HepG2 (cell line): ENCODE data around the gene NAT10. TPM values are rescaled to one million over a fixed set of nuclear protein-coding genes. Genes with fewer than 3 reads are reported as not detected.

Source experiments
- ATAC-seq: fragments of 200-7000 bp; cut with Tn5 transposase; 3 replicates; pipeline ENCODE4 v1.9.1; 2020; ENCODE audit warnings: mild to moderate bottlenecking, moderate library complexity
- BruUV-seq: library from RNA; stranded (reverse); fragments of 400-500 nt; replicated peaks from 2 replicates; lab custom pipeline; 2021; lab: Mats Ljungman, UMichigan
- CTCF ChIA-PET: fragments of 300-600 bp; formaldehyde crosslinking; extraction: SDS; loops from one replicate; lab custom pipeline; 2021; ENCODE audit warnings: low total read pairs, inconsistent platforms, low intra/inter-chr PET ratio; lab: Yijun Ruan, JAX
- POLR2A ChIA-PET: fragments of 350-600 bp; sonication (Branson Sonifier 250); formaldehyde crosslinking; loops from one replicate; lab custom pipeline; 2020; ENCODE audit warnings: antibody characterized with exemption, inconsistent platforms; lab: Yijun Ruan, JAX
- DNase-seq: peaks from one replicate; pipeline ENCODE4 v3.0.0-alpha.2; 2015; ENCODE audit warnings: low spot score
- FAIRE-seq: peaks from 3 replicates; lab custom pipeline; 2011; peaks lifted over from hg19 to GRCh38; lab: Jason Lieb, UNC
- H2AFZ ChIP-seq: one replicate; pipeline ENCODE4 v1.6.1; 2011; ENCODE audit warnings: low read length, inconsistent platforms
- H3K27ac ChIP-seq: fragments of 300-600 bp; 3 replicates; pipeline ENCODE4 v1.8.0; 2011; ENCODE audit warnings: mixed run types, mild to moderate bottlenecking, mixed read lengths, low read length, inconsistent platforms; ENCODE audit not compliant: insufficient read depth; ENCODE audit errors: extremely low read length
- H3K27me3 ChIP-seq, 2 experiments: fragments of 200-600 bp in 1 of 2; 2 replicates in 1 of 2; 3 replicates in 1 of 2; pipeline versions ENCODE4 v1.6.0 to v1.8.0; 2011; ENCODE audit warnings: low read length in 2 of 2, mild to moderate bottlenecking in 2 of 2, moderate library complexity in 2 of 2, inconsistent platforms in 1 of 2; ENCODE audit not compliant: insufficient read depth in 2 of 2, control insufficient read depth in 1 of 2
- H3K36me3 ChIP-seq, 2 experiments: fragments of 200-600 bp in 1 of 2; replicated peaks in 1 of 2; 2 replicates in 1 of 2; 3 replicates in 1 of 2; pipeline versions ENCODE4 v1.5.1 to v1.8.0; 2011; ENCODE audit warnings: low read length in 2 of 2, inconsistent platforms in 1 of 2; ENCODE audit not compliant: insufficient read depth in 2 of 2, control insufficient read depth in 1 of 2
- H3K4me1 ChIP-seq: 2 replicates; pipeline ENCODE4 v1.5.1; 2012; ENCODE audit warnings: low read length, inconsistent platforms; ENCODE audit not compliant: insufficient read depth
- H3K4me2 ChIP-seq: 2 replicates; pipeline ENCODE4 v1.6.0; 2011; ENCODE audit warnings: low read depth, low read length, inconsistent platforms
- H3K4me3 ChIP-seq, 3 experiments: fragments of 200-600 bp in 1 of 3; sonication (generic), shearing (Covaris generic) in 1 of 3; replicated peaks in 1 of 3; 2 replicates each; pipeline ENCODE4 v1.5.1; 2011 to 2016; ENCODE audit warnings: low read length in 3 of 3, inconsistent platforms in 2 of 3, low read depth in 2 of 3, mild to moderate bottlenecking in 2 of 3, control low read depth in 1 of 3, mixed read lengths in 1 of 3; ENCODE audit not compliant: insufficient read depth in 1 of 3
- H3K79me2 ChIP-seq: one replicate; pipeline ENCODE4 v1.6.1; 2011; ENCODE audit warnings: low read length, inconsistent platforms; ENCODE audit not compliant: insufficient read depth
- H3K9ac ChIP-seq: 2 replicates; pipeline ENCODE4 v1.6.0; 2011; ENCODE audit warnings: mild to moderate bottlenecking, low read depth, low read length, inconsistent platforms; ENCODE audit not compliant: insufficient read depth
- H3K9me3 ChIP-seq: 2 replicates; pipeline ENCODE4 v1.5.1; 2012; ENCODE audit warnings: mild to moderate bottlenecking, low read length
- H4K20me1 ChIP-seq: 2 replicates; pipeline ENCODE4 v1.6.0; 2011; ENCODE audit warnings: inconsistent platforms, mild to moderate bottlenecking, low read length, moderate library complexity; ENCODE audit not compliant: insufficient read depth
- DNMT3B ChIP-seq: conservative IDR thresholded peaks from 2 replicates; pipeline ENCODE4 v1.6.1; 2016; ENCODE audit warnings: missing biosample characterization, control low read depth
- FIP1L1 ChIP-seq: fragments of 200-400 bp; formaldehyde crosslinking; IDR thresholded peaks from 2 replicates; pipeline ENCODE4 v1.6.1; 2018; ENCODE audit warnings: low read depth, mild to moderate bottlenecking, low read length, moderate library complexity, borderline replicate concordance; ENCODE audit not compliant: insufficient read depth
- JUND ChIP-seq: sonication (generic); formaldehyde crosslinking; IDR thresholded peaks from 2 replicates; pipeline ENCODE4 v1.8.0; 2022; ENCODE audit warnings: mild to moderate bottlenecking, missing genetic modification reagents
- KDM3A ChIP-seq: IDR thresholded peaks from 2 replicates; pipeline ENCODE4 v1.6.1; 2018; ENCODE audit warnings: low read depth, missing compliant biosample characterization
- LCORL ChIP-seq, 2 experiments: fragments of 450-650 bp in 1 of 2; sonication (generic) in 1 of 2; formaldehyde crosslinking in 1 of 2; IDR thresholded peaks; 2 replicates each; pipeline versions ENCODE4 v1.5.0 to v1.6.1; 2017 to 2020; ENCODE audit warnings: antibody characterized with exemption in 1 of 2, missing genetic modification reagents in 1 of 2
- STAG1 ChIP-seq: sonication (generic); formaldehyde crosslinking; IDR thresholded peaks from 2 replicates; pipeline ENCODE4 v1.4.0; 2020; ENCODE audit warnings: missing genetic modification reagents
- ZBTB21 ChIP-seq: sonication (generic); formaldehyde crosslinking; IDR thresholded peaks from 2 replicates; pipeline ENCODE4 v1.4.0; 2020; ENCODE audit warnings: missing genetic modification reagents
- ZFP1 ChIP-seq: IDR thresholded peaks from 2 replicates; pipeline ENCODE4 v1.6.1; 2016
- ZMYM2 ChIP-seq: sonication (generic); formaldehyde crosslinking; IDR thresholded peaks from 2 replicates; pipeline ENCODE4 v1.8.0; 2022; ENCODE audit warnings: mild to moderate bottlenecking, missing genetic modification reagents
- ZNF335 ChIP-seq: sonication (generic); formaldehyde crosslinking; IDR thresholded peaks from 2 replicates; pipeline ENCODE4 v1.4.0; 2020; ENCODE audit warnings: missing genetic modification reagents
- ZNF550 ChIP-seq: sonication (generic); formaldehyde crosslinking; IDR thresholded peaks from 2 replicates; pipeline ENCODE4 v1.4.0; 2020; ENCODE audit warnings: mild to moderate bottlenecking, missing genetic modification reagents, borderline replicate concordance
- ZNF567 ChIP-seq: sonication (generic); formaldehyde crosslinking; IDR thresholded peaks from 2 replicates; pipeline ENCODE4 v1.8.1; 2023; ENCODE audit warnings: mild to moderate bottlenecking, missing genetic modification reagents, borderline replicate concordance
- ZNF652 ChIP-seq: IDR thresholded peaks from 2 replicates; pipeline ENCODE4 v1.6.1; 2016; ENCODE audit warnings: low read depth, borderline replicate concordance
- ZNF709 ChIP-seq: sonication (generic); formaldehyde crosslinking; IDR thresholded peaks from 2 replicates; pipeline ENCODE4 v1.5.0; 2020; ENCODE audit warnings: mild to moderate bottlenecking, missing genetic modification reagents
- WGBS: methylation state at CpG from one replicate; pipeline ENCODE4 v1.1.6; 2017; ENCODE audit warnings: low lambda C conversion rate; 5-methylcytosine and 5-hydroxymethylcytosine counted together
- in situ Hi-C: cut with HindIII; loops from 2 replicates; pipeline ENCODE4 v1.10.0; 2017; ENCODE audit warnings: low pct_unique_long_range_greater_than_20kb; ENCODE audit not compliant: extremely low pct_ligation_motif_present
- intact Hi-C: fragments of 100-400 bp; cut with micrococcal nuclease; formaldehyde crosslinking; loops from one replicate; pipeline ENCODE4 v1.10.0; 2022; ENCODE audit not compliant: unreplicated experiment
- polyA plus RNA-seq, 8 experiments: library from polyadenylated mRNA; depleted of rRNA in 3 of 8; stranded (reverse) in 7 of 8; unstranded in 1 of 8; fragments of >200 nt; fragmentation: Illumina TruSeq in 4 of 8; extraction: Trizol in 4 of 8; gene quantifications; 2 replicates each; pipeline versions ENCODE4 v1.2.1 to v1.2.3, GENCODE V29; 2011 to 2016; ENCODE audit warnings: low read depth in 4 of 8, missing spikeins in 1 of 8, mixed read lengths in 1 of 8; ENCODE audit not compliant: insufficient read depth in 1 of 8
- total RNA-seq, 5 experiments: library from RNA; depleted of rRNA; stranded (reverse); fragments of >200 nt; fragmentation: Illumina TruSeq; extraction: Trizol; gene quantifications; 2 replicates each; pipeline ENCODE4 v1.2.3, GENCODE V29; 2016; ENCODE audit warnings: low read depth in 1 of 5
- TF ChIP-seq, protein P1 (sequence below): sonication (generic); formaldehyde crosslinking; IDR thresholded peaks from 2 replicates; pipeline ENCODE4 v1.4.0; 2020; ENCODE audit warnings: missing genetic modification reagents
- TF ChIP-seq, protein P2 (sequence below), 2 experiments: sonication (generic) in 1 of 2; formaldehyde crosslinking in 1 of 2; IDR thresholded peaks; 2 replicates each; pipeline versions ENCODE4 v1.6.1 to v1.9.0; 2014 to 2022; ENCODE audit warnings: antibody characterized with exemption in 1 of 2, borderline replicate concordance in 1 of 2, inconsistent platforms in 1 of 2, low read depth in 1 of 2, missing genetic modification reagents in 1 of 2

NAT10 gene
- total and polyA plus RNA-seq, 2 of the 13 experiments (the other 11 are each of a cell fraction or from before 2014, with no cell fraction given), result 33.9 to 51.9 TPM

DNA sequence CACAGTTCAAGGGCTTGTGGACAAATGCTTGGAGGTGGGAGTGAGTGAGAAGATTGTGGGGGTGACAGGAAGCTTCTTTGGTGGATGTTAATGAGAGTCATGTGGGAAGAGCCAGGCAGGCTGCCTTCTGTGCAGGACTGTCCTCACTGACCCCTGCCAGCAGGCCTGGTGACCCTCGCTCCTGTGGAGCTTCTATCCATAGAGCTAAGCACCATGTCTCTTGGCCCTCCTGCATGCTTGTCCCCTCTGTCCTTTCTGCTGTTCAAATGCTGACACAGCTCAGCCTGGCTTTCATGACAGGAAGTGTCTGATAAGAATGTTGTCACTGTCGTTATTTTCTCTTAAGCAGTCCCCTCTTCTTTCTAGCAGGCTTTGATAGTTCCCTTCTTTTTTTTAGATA, 37.6 kb downstream of the NAT10 start (continued):
- TF ChIP-seq KDM3A (CRISPR knock-in tag), result no peak

DNA sequence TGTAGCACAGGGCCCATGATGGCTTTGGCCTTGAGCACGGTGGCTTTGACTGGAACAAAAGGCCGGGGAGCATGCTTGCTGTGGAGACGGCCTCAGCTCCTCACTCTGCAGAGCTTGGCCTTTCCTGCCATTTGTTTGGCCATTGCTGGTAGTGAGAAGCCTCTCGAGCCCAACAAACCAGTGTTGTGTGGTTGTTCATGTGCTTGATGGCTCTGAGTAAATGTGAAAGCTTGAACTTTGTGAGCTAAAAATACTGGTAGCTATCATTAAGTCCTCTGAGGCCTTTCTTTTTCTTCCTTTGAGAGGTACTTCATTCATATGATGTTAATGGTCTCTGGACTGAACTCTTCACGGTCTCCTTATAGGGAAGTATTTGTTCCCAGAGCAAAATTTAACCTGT, 39.6 kb downstream of the NAT10 start:
- Histone ChIP-seq H3K36me3 (peaks cover 51 to 95% of the 10 kb centered on the region in 2 experiments), H3K27me3 (no peaks in the 10 kb centered on the region), H3K4me3 (no peak overlapping the region), H3K9me3 (no peaks in the 10 kb centered on the region), H3K4me1 (no peaks in the 10 kb centered on the region), H3K27ac (no peak overlapping the region), H4K20me1 (no peaks in the 10 kb centered on the region), H3K4me2 (no peak overlapping the region), H2AFZ (no peak overlapping the region), H3K9ac (no peak overlapping the region), H3K79me2 (no peaks in the 10 kb centered on the region)
- intact Hi-C loops (no loop called here), in situ Hi-C loops (no loop called here)
- ChIA-PET CTCF (no interaction called here), POLR2A (no interaction called here)
- no peak for FAIRE-seq
- no TSS peak for BruUV-seq
- TF ChIP-seq ZNF335 (CRISPR knock-in tag) (no peak), JUND (CRISPR knock-in tag) (no peak), ZNF550 (CRISPR knock-in tag) (no peak), ZFP1 (CRISPR knock-in tag) (no peak), STAG1 (no peak), ZNF709 (CRISPR knock-in tag) (no peak), FIP1L1 (no peak), ZMYM2 (CRISPR knock-in tag) (no peak), ZNF567 (CRISPR knock-in tag) (no peak), ZNF652 (CRISPR knock-in tag) (no peak), DNMT3B (CRISPR knock-in tag) (no peak), LCORL (IDR thresholded peaks at IDR 0.05) (no peak), LCORL (CRISPR knock-in tag; IDR thresholded peaks at IDR 0.05) (no peak), ZBTB21 (CRISPR knock-in tag) (no peak)
- TF ChIP-seq, protein P1, sequence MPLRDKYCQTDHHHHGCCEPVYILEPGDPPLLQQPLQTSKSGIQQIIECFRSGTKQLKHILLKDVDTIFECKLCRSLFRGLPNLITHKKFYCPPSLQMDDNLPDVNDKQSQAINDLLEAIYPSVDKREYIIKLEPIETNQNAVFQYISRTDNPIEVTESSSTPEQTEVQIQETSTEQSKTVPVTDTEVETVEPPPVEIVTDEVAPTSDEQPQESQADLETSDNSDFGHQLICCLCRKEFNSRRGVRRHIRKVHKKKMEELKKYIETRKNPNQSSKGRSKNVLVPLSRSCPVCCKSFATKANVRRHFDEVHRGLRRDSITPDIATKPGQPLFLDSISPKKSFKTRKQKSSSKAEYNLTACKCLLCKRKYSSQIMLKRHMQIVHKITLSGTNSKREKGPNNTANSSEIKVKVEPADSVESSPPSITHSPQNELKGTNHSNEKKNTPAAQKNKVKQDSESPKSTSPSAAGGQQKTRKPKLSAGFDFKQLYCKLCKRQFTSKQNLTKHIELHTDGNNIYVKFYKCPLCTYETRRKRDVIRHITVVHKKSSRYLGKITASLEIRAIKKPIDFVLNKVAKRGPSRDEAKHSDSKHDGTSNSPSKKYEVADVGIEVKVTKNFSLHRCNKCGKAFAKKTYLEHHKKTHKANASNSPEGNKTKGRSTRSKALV, result no peak
- TF ChIP-seq, protein P2, sequence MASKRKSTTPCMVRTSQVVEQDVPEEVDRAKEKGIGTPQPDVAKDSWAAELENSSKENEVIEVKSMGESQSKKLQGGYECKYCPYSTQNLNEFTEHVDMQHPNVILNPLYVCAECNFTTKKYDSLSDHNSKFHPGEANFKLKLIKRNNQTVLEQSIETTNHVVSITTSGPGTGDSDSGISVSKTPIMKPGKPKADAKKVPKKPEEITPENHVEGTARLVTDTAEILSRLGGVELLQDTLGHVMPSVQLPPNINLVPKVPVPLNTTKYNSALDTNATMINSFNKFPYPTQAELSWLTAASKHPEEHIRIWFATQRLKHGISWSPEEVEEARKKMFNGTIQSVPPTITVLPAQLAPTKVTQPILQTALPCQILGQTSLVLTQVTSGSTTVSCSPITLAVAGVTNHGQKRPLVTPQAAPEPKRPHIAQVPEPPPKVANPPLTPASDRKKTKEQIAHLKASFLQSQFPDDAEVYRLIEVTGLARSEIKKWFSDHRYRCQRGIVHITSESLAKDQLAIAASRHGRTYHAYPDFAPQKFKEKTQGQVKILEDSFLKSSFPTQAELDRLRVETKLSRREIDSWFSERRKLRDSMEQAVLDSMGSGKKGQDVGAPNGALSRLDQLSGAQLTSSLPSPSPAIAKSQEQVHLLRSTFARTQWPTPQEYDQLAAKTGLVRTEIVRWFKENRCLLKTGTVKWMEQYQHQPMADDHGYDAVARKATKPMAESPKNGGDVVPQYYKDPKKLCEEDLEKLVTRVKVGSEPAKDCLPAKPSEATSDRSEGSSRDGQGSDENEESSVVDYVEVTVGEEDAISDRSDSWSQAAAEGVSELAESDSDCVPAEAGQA (IDR thresholded peaks at IDR 0.05; ENCODE audit: low read depth), result no peak
- TF ChIP-seq, protein P2 (CRISPR knock-in tag; IDR thresholded peaks at IDR 0.05; ENCODE audit: borderline replicate concordance), result no peak
- no peak for DNase-seq
- 94% methylated on average over 4 of the region's 5 CpGs for WGBS
- no peak for ATAC-seq
